Measurements from ENCODE around the gene ECSIT.

DNA sequence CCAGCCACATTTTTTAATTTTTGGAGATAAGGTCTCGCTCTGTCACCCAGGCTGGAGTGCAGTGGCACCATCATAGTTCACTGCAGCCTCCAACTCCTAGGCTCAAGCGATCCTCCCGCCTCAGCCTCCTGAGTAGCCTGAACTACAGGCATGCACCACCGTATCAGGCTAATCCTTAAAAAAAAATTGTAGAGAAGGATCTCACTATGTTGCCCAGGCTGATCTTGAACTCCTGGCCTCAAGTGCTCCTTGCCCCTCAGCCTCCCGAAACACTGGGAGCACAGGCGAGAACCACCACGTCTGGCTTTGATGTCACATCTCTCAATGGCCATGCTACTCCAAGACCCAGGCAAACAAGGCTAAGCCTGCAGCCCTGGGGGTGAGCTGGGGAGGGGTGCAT lies 72.3 kb downstream of the ECSIT start:
- TF ChIP-seq, protein P1, sequence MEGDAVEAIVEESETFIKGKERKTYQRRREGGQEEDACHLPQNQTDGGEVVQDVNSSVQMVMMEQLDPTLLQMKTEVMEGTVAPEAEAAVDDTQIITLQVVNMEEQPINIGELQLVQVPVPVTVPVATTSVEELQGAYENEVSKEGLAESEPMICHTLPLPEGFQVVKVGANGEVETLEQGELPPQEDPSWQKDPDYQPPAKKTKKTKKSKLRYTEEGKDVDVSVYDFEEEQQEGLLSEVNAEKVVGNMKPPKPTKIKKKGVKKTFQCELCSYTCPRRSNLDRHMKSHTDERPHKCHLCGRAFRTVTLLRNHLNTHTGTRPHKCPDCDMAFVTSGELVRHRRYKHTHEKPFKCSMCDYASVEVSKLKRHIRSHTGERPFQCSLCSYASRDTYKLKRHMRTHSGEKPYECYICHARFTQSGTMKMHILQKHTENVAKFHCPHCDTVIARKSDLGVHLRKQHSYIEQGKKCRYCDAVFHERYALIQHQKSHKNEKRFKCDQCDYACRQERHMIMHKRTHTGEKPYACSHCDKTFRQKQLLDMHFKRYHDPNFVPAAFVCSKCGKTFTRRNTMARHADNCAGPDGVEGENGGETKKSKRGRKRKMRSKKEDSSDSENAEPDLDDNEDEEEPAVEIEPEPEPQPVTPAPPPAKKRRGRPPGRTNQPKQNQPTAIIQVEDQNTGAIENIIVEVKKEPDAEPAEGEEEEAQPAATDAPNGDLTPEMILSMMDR (IDR thresholded peaks at IDR 0.05), result no peak
- no peak for TF ChIP-seq POLR2A (IDR thresholded peaks at IDR 0.05)

Data from lower leg skin (tissue), 3 donors.